ENCODE results near the gene VSIR.

VSIR gene

DNA sequence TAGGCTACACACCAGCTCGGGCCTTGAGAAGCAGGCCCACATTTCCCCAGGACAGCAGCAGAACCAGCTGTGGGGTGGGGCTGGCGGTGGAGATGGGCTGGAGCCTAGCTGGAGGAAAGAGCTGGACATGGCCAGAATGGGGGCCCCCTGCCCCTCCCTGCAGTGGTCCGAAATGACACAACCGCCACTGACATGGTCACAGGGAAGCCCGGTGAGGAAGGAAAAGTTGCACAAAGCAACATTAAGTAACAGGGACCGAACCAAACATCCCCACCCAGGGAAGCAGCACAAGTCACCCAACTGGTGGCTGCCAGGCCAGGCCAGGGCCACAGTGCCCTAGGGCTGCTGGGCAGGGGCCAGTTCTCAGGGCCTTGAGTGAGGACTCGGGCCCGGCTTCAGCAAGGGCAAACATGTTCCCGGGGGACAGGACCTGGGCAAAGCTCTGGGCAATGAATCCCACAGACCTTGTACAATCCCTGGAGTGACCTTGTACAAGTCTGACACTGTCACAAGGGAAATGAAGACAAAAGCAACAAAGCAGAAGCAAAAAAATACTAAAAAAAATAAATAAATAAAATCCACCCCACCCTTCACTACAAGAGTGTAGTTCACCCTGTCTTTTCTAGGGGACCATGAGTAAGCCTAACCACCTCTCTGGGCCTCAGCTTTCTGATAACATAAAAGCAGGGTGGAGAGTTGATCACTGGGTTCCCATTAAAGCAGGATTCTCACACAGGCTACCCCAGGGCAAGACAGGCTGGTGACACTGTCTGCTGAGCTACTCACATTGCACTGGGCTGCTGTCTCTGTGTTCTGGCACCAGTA, 44.7 kb upstream of the VSIR start:
- DNase-seq (ENCODE audit: low read depth): no peak
- H3K4me3 ChIP-seq (ENCODE audit: low read length): no peak overlapping the region
- TF ChIP-seq, protein P1, sequence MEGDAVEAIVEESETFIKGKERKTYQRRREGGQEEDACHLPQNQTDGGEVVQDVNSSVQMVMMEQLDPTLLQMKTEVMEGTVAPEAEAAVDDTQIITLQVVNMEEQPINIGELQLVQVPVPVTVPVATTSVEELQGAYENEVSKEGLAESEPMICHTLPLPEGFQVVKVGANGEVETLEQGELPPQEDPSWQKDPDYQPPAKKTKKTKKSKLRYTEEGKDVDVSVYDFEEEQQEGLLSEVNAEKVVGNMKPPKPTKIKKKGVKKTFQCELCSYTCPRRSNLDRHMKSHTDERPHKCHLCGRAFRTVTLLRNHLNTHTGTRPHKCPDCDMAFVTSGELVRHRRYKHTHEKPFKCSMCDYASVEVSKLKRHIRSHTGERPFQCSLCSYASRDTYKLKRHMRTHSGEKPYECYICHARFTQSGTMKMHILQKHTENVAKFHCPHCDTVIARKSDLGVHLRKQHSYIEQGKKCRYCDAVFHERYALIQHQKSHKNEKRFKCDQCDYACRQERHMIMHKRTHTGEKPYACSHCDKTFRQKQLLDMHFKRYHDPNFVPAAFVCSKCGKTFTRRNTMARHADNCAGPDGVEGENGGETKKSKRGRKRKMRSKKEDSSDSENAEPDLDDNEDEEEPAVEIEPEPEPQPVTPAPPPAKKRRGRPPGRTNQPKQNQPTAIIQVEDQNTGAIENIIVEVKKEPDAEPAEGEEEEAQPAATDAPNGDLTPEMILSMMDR (conservative IDR thresholded peaks at IDR 0.05; ENCODE audit: low read depth, low read length): no peak

DNA sequence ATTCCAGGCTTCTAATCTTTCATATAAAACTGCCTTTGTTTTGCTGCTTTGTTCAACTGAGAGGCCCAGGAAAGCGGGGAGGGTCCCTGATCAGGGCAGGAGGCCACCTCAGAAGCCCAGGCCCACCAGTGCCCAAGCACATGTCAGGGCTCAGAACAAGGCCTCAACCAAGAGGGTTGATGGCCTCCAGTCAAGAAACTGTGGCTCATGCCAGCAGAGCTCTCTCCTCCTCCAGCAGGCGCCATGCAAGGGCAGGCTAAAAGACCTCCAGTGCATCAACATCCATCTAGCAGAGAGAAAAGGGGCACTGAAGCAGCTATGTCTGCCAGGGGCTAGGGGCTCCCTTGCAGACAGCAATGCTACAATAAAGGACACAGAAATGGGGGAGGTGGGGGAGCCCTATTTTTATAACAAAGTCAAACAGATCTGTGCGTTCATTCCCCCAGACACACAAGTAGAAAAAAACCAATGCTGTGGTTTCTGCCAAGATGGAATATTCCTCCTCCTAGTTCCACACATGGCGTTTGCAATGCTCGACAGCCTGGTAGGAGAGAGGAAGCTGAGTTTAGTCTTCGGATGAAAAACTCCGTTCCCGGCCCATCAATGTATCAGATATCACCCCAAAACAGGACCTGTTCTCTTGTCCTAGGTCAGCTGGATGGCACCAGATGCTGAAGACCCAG, 43.8 kb upstream of the VSIR start:
- no peak for DNase-seq (ENCODE audit: low read depth)
- no peak overlapping the region for H3K4me3 ChIP-seq (ENCODE audit: low read length)
- TF ChIP-seq, protein P1 (conservative IDR thresholded peaks at IDR 0.05; ENCODE audit: low read depth, low read length): no peak

DNA sequence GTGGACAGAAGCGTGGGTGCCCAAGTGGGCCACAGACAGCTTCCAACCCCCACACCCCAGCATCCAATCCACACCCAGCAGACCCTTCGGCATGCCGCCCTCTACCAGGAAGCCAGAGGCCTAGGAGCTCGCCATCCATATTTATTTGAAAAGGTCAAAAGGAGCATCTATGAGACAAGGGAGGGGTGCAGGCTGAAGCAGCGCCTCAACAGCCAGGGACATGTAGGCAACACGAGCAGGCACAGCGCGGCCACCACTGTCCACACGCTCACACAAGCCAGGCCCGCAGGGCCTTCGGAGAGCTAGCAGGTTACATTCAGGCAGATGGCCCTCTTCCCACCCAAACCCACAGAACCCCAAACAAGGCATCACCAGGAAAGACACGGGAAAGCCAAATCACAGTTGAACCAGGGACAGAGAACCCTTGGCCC, 43.1 kb upstream of the VSIR start:
- no peak overlapping the region for H3K4me3 ChIP-seq (ENCODE audit: low read length)
- TF ChIP-seq, protein P1 (conservative IDR thresholded peaks at IDR 0.05; ENCODE audit: low read depth, low read length): no peak
- no peak for DNase-seq (ENCODE audit: low read depth)

DNA sequence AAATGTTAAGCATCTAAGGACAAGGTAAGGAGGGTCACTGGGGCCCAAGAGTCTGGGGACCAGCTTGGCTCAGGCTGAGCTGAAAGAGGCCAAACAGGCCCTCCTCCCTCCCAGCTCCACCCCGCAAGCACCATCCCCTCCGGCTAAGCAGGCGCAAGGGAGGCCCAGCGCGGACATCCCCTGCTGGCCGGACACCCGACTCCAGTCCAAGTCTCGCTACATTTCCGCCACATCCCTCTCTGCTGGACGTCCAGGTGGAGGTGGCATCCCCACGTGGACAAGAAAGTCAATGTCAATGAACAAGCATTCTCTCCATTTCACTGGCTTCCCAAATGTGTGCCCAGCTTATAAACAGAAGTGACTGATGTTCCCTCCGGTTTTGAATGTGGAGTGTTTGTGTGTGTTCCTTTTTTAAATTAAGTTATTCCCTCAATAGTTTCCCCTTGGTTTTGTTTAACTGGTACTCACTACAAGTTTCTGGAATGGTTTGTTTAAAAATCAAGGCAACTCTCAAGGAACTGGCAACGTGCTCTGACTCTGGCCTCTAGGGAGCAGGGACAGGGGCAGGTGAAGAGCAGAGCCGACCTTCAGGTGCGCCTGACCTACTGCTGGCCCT, 42.3 kb upstream of the VSIR start:
- no peak overlapping the region for H3K4me3 ChIP-seq (ENCODE audit: low read length)
- TF ChIP-seq, protein P1 (conservative IDR thresholded peaks at IDR 0.05; ENCODE audit: low read depth, low read length): no peak
- DNase-seq (ENCODE audit: low read depth): no peak

DNA sequence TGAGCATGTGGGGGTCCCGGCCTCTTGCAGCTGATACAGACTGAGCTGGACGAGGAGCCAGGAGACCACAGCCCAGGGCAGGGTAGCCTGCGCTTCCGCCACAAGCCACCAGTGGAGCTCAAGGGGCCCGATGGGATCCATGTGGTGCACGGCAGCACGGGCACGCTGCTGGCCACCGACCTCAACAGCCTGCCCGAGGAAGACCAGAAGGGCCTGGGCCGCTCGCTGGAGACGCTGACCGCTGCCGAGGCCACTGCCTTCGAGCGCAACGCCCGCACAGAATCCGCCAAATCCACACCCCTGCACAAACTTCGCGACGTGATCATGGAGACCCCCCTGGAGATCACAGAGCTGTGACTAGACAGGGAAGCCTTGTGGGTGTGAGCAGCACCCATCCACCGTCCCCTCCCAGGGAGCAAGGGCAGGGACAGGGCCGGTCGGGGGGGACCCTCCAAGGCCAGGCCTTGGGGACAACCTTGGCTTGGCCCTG, 41.6 kb upstream of the VSIR start:
- no peak for DNase-seq (ENCODE audit: low read depth)
- no peak overlapping the region for H3K4me3 ChIP-seq (ENCODE audit: low read length)
- TF ChIP-seq, protein P1 (conservative IDR thresholded peaks at IDR 0.05; ENCODE audit: low read depth, low read length): no peak

DNA sequence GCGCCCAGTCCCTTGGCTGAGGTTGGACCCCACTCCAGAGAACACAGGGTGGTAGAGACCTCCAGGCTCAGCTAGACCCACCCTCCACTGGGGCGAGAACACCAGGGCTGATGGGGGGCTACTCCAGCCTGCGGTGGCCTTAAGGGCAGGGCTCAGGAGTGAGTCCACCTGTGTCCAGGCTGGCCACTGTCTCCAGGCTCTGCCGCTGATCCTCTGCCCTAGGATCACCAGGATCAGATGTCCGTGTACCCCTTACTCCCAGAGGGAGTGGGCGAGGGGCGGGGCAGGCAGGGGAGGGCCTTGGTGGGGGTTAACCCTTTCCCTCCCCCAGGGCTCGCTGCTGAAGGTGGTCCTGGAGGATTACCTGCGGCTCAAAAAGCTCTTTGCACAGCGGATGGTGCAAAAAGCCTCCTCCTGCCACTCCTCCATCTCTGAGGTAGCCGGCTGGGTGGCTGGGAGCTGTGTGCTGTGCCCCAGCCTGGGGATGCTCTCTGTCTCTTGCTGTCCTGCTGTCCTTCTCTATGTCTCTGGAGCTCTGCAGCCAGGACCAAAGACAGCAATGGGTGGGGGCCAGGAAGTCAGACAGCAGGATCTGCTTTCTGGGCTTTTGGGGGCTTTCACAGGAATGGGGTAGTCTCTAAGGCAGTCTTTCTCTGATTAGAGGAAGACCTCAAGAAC, 39.7 kb upstream of the VSIR start:
- TF ChIP-seq, protein P1 (conservative IDR thresholded peaks at IDR 0.05; ENCODE audit: low read depth, low read length): no peak

More for the DNA sequence above, 39.7 kb upstream of the VSIR start:
- H3K4me3 ChIP-seq (ENCODE audit: low read length): no peak overlapping the region
- DNase-seq (ENCODE audit: low read depth): no peak
